Gastroesophageal sphincter (tissue), 4 donors: ENCODE data around the gene OAS1. TPM values are rescaled to one million over a fixed set of nuclear protein-coding genes. Genes with fewer than 3 reads are reported as not detected.

Experiments used
- ATAC-seq: fragments of 150-250 bp; one replicate; pipeline ENCODE4 v1.9.1; 2016; ENCODE audit warnings: mild to moderate bottlenecking, moderate library complexity
- H3K27ac ChIP-seq, 4 donors: fragments of 200-600 bp; sonication (generic) in 3 of 4; 1 replicate in 3 of 4; 2 replicates in 1 of 4; pipeline ENCODE4 v1.5.1; 2016 to 2019
- H3K27me3 ChIP-seq: fragments of 200-600 bp; sonication (generic); one replicate; pipeline ENCODE4 v1.5.1; 2019
- H3K36me3 ChIP-seq, 2 donors: fragments of 200-600 bp; sonication (generic); one replicate each; pipeline ENCODE4 v1.5.1; 2019; ENCODE audit warnings: control low read depth in 1 of 2
- H3K4me1 ChIP-seq, 3 donors: fragments of 200-600 bp; sonication (generic); 1 replicate in 2 of 3; 2 replicates in 1 of 3; pipeline ENCODE4 v1.5.1; 2016 to 2019; ENCODE audit warnings: control low read depth in 2 of 3
- H3K4me3 ChIP-seq, 2 donors: fragments of 200-600 bp; sonication (generic); one replicate each; pipeline ENCODE4 v1.5.1; 2019; ENCODE audit warnings: mild to moderate bottlenecking in 1 of 2, moderate library complexity in 1 of 2
- H3K9me3 ChIP-seq, 3 donors: fragments of 200-600 bp; sonication (generic); one replicate each; pipeline ENCODE4 v1.5.1; 2017 to 2019; ENCODE audit warnings: control low read depth in 2 of 3
- CTCF ChIP-seq, 4 experiments: fragments of 200-600 bp in 2 of 4; fragments of 450-650 bp in 2 of 4; sonication (generic) in 1 of 4; IDR thresholded peaks; one replicate each; pipeline ENCODE4 v1.5.1; 2017 to 2019; ENCODE audit warnings: antibody characterized with exemption in 4 of 4, mild to moderate bottlenecking in 2 of 4, moderate library complexity in 2 of 4
- EP300 ChIP-seq: sonication (generic); formaldehyde crosslinking; IDR thresholded peaks from one replicate; pipeline ENCODE4 v1.6.1; 2017; ENCODE audit warnings: antibody characterized with exemption, mild to moderate bottlenecking
- POLR2A ChIP-seq, 2 donors: fragments of 450-650 bp; IDR thresholded peaks; one replicate each; pipeline ENCODE4 v1.6.1; 2017; ENCODE audit warnings: antibody characterized with exemption in 2 of 2, mild to moderate bottlenecking in 2 of 2, moderate library complexity in 1 of 2
- POLR2AphosphoS5 ChIP-seq: sonication (generic); formaldehyde crosslinking; IDR thresholded peaks from one replicate; pipeline ENCODE4 v1.6.1; 2017; ENCODE audit warnings: antibody characterized with exemption
- WGBS, 2 donors: methylation state at CpG; one replicate each; pipeline ENCODE4 v1.1.5; 2018; ENCODE audit warnings: low coverage in 1 of 2; 5-methylcytosine and 5-hydroxymethylcytosine counted together
- total RNA-seq, 4 donors: library from RNA; depleted of rRNA; stranded (reverse); fragments of >200 nt; gene quantifications; one replicate each; pipeline ENCODE4 v1.1.0, GENCODE V29; 2016

Gene OAS1
- total RNA-seq, 4 donors from 2014 or later = 4.8 to 17.0 (median 7.6) TPM

- no peak for TF ChIP-seq EP300
- TF ChIP-seq POLR2AphosphoS5 = no peak
- no peak for TF ChIP-seq CTCF (IDR thresholded peaks at IDR 0.05)
- TF ChIP-seq POLR2A (IDR thresholded peaks at IDR 0.05) = no peak
- Histone ChIP-seq H3K4me3 (no peak overlapping the region), H3K27ac (no peak overlapping the region), H3K4me1 (no peaks in the 10 kb centered on the region), H3K36me3 (no peaks in the 10 kb centered on the region), H3K9me3 (no peaks in the 10 kb centered on the region), H3K27me3 (peaks cover 60% of the 10 kb centered on the region)
- no peak for ATAC-seq
- WGBS, 2 donors = 88% methylated on average over 4 of the region's 11 CpGs; no CpG with 5 or more reads in 1 of the 2 donors
Measured at GRCh38 chr12:112862636-112863290, 44.0 kb upstream of the OAS1 start.

GRCh38 chr12:112868459-112869041, 38.2 kb upstream of the OAS1 start:
- Histone ChIP-seq H3K4me1 (no peaks in the 10 kb centered on the region), H3K9me3 (no peaks in the 10 kb centered on the region), H3K27me3 (peaks cover 43% of the 10 kb centered on the region), H3K4me3 (no peak overlapping the region), H3K27ac (no peak overlapping the region), H3K36me3 (no peaks in the 10 kb centered on the region)
- ATAC-seq = no peak
- 57 to 58% methylated on average over 4 to 5 of the region's 5 CpGs for WGBS, 2 donors
- TF ChIP-seq EP300 = no peak
- TF ChIP-seq POLR2A (IDR thresholded peaks at IDR 0.05) = no peak
- TF ChIP-seq CTCF (IDR thresholded peaks at IDR 0.05) = no peak
- TF ChIP-seq POLR2AphosphoS5 = no peak

GRCh38 chr12:112869091-112869490, 37.7 kb upstream of the OAS1 start:
- ATAC-seq = no peak
- Histone ChIP-seq H3K36me3 (no peaks in the 10 kb centered on the region), H3K27ac (no peak overlapping the region), H3K9me3 (no peaks in the 10 kb centered on the region), H3K27me3 (peaks cover 44% of the 10 kb centered on the region), H3K4me1 (no peaks in the 10 kb centered on the region), H3K4me3 (no peak overlapping the region)
- 68 to 88% methylated on average over 2 of the region's 2 CpGs for WGBS, 2 donors
- no peak for TF ChIP-seq POLR2A (IDR thresholded peaks at IDR 0.05)
- TF ChIP-seq CTCF (IDR thresholded peaks at IDR 0.05) = no peak
- TF ChIP-seq EP300 = no peak
- TF ChIP-seq POLR2AphosphoS5 = no peak

GRCh38 chr12:112869778-112870177, 37.0 kb upstream of the OAS1 start:
- no peak for TF ChIP-seq POLR2A (IDR thresholded peaks at IDR 0.05)
- no peak for TF ChIP-seq CTCF (IDR thresholded peaks at IDR 0.05)
- no peak for TF ChIP-seq EP300
- TF ChIP-seq POLR2AphosphoS5 = no peak
- no peaks in the 10 kb centered on the region for H3K36me3 ChIP-seq
- no peak overlapping the region for H3K4me3 ChIP-seq
- WGBS, 2 donors = 59 to 74% methylated on average over 3 to 5 of the region's 12 CpGs
- no peaks in the 10 kb centered on the region for H3K4me1 ChIP-seq
- H3K27me3 ChIP-seq = peaks cover 45% of the 10 kb centered on the region
- no peak overlapping the region for H3K27ac ChIP-seq
- no peaks in the 10 kb centered on the region for H3K9me3 ChIP-seq
- ATAC-seq = no peak
